ENCODE data around the gene SECTM1.

SECTM1 gene

DNA sequence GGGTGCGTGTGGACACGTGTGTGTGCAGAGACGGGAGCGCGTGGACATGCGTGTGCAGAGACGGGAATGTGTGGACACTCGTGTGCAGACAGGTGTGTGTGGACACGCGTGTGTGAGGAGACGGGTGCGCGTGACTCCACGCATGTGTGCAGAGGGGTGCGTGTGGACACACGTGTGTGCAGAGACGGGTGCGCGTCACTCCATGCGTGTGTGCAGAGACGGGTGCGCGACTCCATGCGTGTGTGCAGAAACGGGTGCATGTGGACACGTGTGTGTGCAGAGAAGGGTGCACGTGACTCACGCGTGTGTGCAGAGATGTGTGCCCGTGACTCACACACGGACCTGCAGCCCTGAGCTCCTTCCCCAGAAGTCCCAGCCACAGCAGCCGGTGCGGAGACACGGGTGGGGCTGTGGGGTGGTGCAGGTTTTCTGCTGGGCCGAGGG is 13.9 kb downstream of the SECTM1 start:
- TF ChIP-seq CTCF (IDR thresholded peaks at IDR 0.05; ENCODE audit: low read depth, low read length), result no peak
- H3K4me3 ChIP-seq (ENCODE audit: low read depth, low read length), result no peak overlapping the region

GRCh38 chr17:82318772-82319606 is 14.6 kb downstream of the SECTM1 start:
- no peak for TF ChIP-seq CTCF (IDR thresholded peaks at IDR 0.05; ENCODE audit: low read depth, low read length)

GRCh38 chr17:82318169-82318498 is 15.4 kb downstream of the SECTM1 start:
- no peak overlapping the region for H3K4me3 ChIP-seq (ENCODE audit: low read depth, low read length)
- no peak for TF ChIP-seq CTCF (IDR thresholded peaks at IDR 0.05; ENCODE audit: low read depth, low read length)

More at GRCh38 chr17:82318772-82319606, 14.6 kb downstream of the SECTM1 start:
- no peak overlapping the region for H3K4me3 ChIP-seq (ENCODE audit: low read depth, low read length)

GRCh38 chr17:82317394-82318168 is 16.0 kb downstream of the SECTM1 start, which contains the start of gene CD7:
Gene CD7 (minus strand): TSS chr17:82317608. CDS start chr17:82317495, 113 bp downstream.
- TF ChIP-seq CTCF (IDR thresholded peaks at IDR 0.05; ENCODE audit: low read depth, low read length), result no peak
- no peak within 1 kb of the TSS for H3K4me3 ChIP-seq (ENCODE audit: low read depth, low read length)

GRCh38 chr17:82316651-82317393 is 16.7 kb downstream of the SECTM1 start:
- TF ChIP-seq CTCF (IDR thresholded peaks at IDR 0.05; ENCODE audit: low read depth, low read length), result no peak
- H3K4me3 ChIP-seq (ENCODE audit: low read depth, low read length), result no peak overlapping the region

DNA sequence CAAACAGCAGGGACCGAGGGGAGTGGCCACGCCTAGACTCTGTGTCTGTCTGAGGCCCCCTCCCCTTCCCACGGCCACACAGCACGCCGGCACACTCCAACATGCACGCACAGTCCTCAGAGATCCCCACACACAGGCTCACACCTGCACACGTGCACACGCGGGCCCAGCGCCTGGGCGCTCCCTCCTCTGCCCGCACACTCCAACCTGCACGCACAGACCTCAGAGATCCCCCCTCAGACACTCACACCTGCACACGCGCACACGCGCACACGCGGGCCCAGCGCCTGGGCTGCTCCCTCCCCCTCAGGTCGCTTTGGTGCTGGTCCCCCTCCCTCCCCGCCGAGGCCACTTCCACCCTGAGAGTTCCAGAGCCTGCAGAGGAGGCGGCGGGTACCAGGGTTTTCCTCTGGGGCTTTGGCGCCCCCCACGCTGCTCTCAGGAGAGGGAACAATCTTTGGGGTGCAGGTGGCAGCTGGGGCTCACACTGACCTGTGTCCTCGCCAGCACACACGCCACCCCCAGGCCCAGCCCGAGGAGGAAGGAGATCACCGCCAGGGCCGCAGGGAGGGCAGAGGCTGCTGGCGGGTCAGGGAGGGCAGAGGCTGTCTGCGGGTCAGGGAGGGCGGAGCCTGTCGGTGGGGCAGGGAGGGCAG is 17.7 kb downstream of the SECTM1 start:
- no peak for TF ChIP-seq CTCF (IDR thresholded peaks at IDR 0.05; ENCODE audit: low read depth, low read length)
- no peak overlapping the region for H3K4me3 ChIP-seq (ENCODE audit: low read depth, low read length)
